ENCODE data around the gene ACSL1. TPM values are rescaled to one million over a fixed set of nuclear protein-coding genes. Genes with fewer than 3 reads are reported as not detected.

Gene ACSL1
- total RNA-seq, 1 experiment from 2014 or later: 12.5 TPM

- ChIA-PET POLR2A (interaction anchor here (0.7 kb wide), 1 partner anchor 68 kb away, joined by 3 read pairs; no protein-coding TSS in a partner anchor), RAD21 (ENCODE audit: low non-redundant PET in 1 of 2, low total read pairs in 2 of 2, uncharacterized antibody in 2 of 2, unreplicated experiment in 2 of 2) (no interaction called here), CTCF (no interaction called here)
- peak overlapping the region; percentile 84 for H3K4me2 ChIP-seq (ENCODE audit: low read length)
- H3K4me1 ChIP-seq (ENCODE audit: control insufficient read depth in 1 of 2, insufficient read depth in 2 of 2, low read length in 2 of 2): peaks cover 0 to 7% of the 10 kb centered on the region in 2 experiments; a peak in 2 of 4 replicates
- peaks cover 0 to 8% of the 10 kb centered on the region in 2 experiments; a peak in 1 of 4 replicates for H3K36me3 ChIP-seq (ENCODE audit: control insufficient read depth in 1 of 2, insufficient read depth in 2 of 2, low read length in 2 of 2)
- no peaks in the 10 kb centered on the region for H4K20me1 ChIP-seq (ENCODE audit: insufficient read depth)
- peaks cover 42% of the 10 kb centered on the region for H3K79me2 ChIP-seq (ENCODE audit: insufficient read depth, low read length)
- H3K27me3 ChIP-seq (ENCODE audit: insufficient read depth, low read length): no peaks in the 10 kb centered on the region
- peak overlapping the region in 1 of 2 experiments; percentile 81; a peak in 1 of 4 replicates for H3K4me3 ChIP-seq (replicated peaks in 1 of 2; ENCODE audit: low read depth in 1 of 2, low read length in 2 of 2)
- H3K9me2 ChIP-seq (ENCODE audit: insufficient read depth): no peaks in the 10 kb centered on the region
- H3K27ac ChIP-seq (ENCODE audit: low read depth, low read length): no peak overlapping the region
- no TSS peak for BruUV-seq (replicated peaks)
- DNase-seq (ENCODE audit: low read depth, low spot score) (no peak), ATAC-seq (no peak)
- intact Hi-C loops (cut with micrococcal nuclease): loop anchor here (10.0 kb wide), 1 partner anchor 467 kb away; no protein-coding TSS in a partner anchor
- H3K9ac ChIP-seq (ENCODE audit: low read length): peak overlapping the region; percentile 90
- H2AFZ ChIP-seq (ENCODE audit: low read depth, low read length, poor library complexity, severe bottlenecking): no peak overlapping the region
- no peaks in the 10 kb centered on the region for H3K9me3 ChIP-seq (ENCODE audit: control insufficient read depth in 1 of 2, insufficient read depth in 1 of 2, low read depth in 1 of 2, low read length in 2 of 2)
- TF ChIP-seq SIN3A (IDR thresholded peaks at IDR 0.05; ENCODE audit: low read depth) (no peak), EGR1 (IDR thresholded peaks at IDR 0.05; ENCODE audit: low read depth) (no peak), CTCF (IDR thresholded peaks at IDR 0.05 in 2 of 3, conservative IDR thresholded peaks at IDR 0.05 in 1 of 3; ENCODE audit: borderline replicate concordance in 1 of 3, insufficient read depth in 1 of 3, low read depth in 2 of 3, low read length in 2 of 3) (no peak), ELF1 (IDR thresholded peaks at IDR 0.05; ENCODE audit: borderline replicate concordance, low read depth) (no peak), ATF3 (IDR thresholded peaks at IDR 0.05) (no peak), REST (IDR thresholded peaks at IDR 0.05; ENCODE audit: low read depth) (no peak), ZFX (IDR thresholded peaks at IDR 0.05) (no peak), EZH2phosphoT487 (IDR thresholded peaks at IDR 0.05; ENCODE audit: borderline replicate concordance) (no peak), SRF (IDR thresholded peaks at IDR 0.05; ENCODE audit: low read depth) (no peak), CEBPB (IDR thresholded peaks at IDR 0.05; ENCODE audit: low read depth) (no peak), YY1 (IDR thresholded peaks at IDR 0.05; ENCODE audit: extremely low read depth, insufficient replicate concordance, low read depth, low read length) (no peak), TCF7L2 (IDR thresholded peaks at IDR 0.05; ENCODE audit: borderline replicate concordance, extremely low read depth, insufficient read depth, insufficient read length) (no peak)
- TF ChIP-seq, protein P1, sequence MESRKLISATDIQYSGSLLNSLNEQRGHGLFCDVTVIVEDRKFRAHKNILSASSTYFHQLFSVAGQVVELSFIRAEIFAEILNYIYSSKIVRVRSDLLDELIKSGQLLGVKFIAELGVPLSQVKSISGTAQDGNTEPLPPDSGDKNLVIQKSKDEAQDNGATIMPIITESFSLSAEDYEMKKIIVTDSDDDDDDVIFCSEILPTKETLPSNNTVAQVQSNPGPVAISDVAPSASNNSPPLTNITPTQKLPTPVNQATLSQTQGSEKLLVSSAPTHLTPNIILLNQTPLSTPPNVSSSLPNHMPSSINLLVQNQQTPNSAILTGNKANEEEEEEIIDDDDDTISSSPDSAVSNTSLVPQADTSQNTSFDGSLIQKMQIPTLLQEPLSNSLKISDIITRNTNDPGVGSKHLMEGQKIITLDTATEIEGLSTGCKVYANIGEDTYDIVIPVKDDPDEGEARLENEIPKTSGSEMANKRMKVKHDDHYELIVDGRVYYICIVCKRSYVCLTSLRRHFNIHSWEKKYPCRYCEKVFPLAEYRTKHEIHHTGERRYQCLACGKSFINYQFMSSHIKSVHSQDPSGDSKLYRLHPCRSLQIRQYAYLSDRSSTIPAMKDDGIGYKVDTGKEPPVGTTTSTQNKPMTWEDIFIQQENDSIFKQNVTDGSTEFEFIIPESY (IDR thresholded peaks at IDR 0.05; ENCODE audit: extremely low read depth, insufficient replicate concordance, low read length): no peak
Observed at GRCh38 chr4:184732126-184732525, 93.6 kb downstream of the ACSL1 start.
